Measurements from ENCODE around the gene TBC1D17.

- TF ChIP-seq POLR2AphosphoS5 (IDR thresholded peaks at IDR 0.05): peak; percentile 47
- no peak for TF ChIP-seq POLR2A (IDR thresholded peaks at IDR 0.05)
- peak; percentile 92 to 96 (median 94) for TF ChIP-seq CTCF (IDR thresholded peaks at IDR 0.05)
These were observed 60.4 kb downstream of the TBC1D17 start for GRCh38 chr19:49937750-49938381.
